ENCODE results near the gene PLEKHH1.
"Not testable (repeated sequence)": the region's sequence is repeated elsewhere in the genome, so short reads cannot be mapped to it uniquely, and the experiment has no call there.

Gene PLEKHH1

GRCh38 chr14:67577909-67578749 lies 45.0 kb downstream of the PLEKHH1 start:
- peaks cover 29% of the 10 kb centered on the region for H3K27me3 ChIP-seq (ENCODE audit: control insufficient read depth, insufficient read depth, low read length)
- no peak overlapping the region for H3K4me2 ChIP-seq (ENCODE audit: low read length)
- no peaks in the 10 kb centered on the region for H3K36me3 ChIP-seq (ENCODE audit: insufficient read depth, low read length)
- no peak overlapping the region for H3K9ac ChIP-seq (ENCODE audit: low read depth, low read length)
- H3K4me1 ChIP-seq (ENCODE audit: control insufficient read depth, insufficient read depth, low read length): no peaks in the 10 kb centered on the region
- no peak overlapping the region for H3K4me3 ChIP-seq (ENCODE audit: low read length)
- H3K9me3 ChIP-seq (replicated peaks; ENCODE audit: low read length): no peaks in the 10 kb centered on the region

- Histone ChIP-seq H3K4me1 (ENCODE audit: control insufficient read depth, insufficient read depth, low read length) (no peaks in the 10 kb centered on the region), H3K4me3 (ENCODE audit: low read length) (no peak overlapping the region), H3K36me3 (ENCODE audit: insufficient read depth, low read length) (no peaks in the 10 kb centered on the region), H3K9ac (ENCODE audit: low read depth, low read length) (no peak overlapping the region), H3K27me3 (ENCODE audit: control insufficient read depth, insufficient read depth, low read length) (peaks cover 23% of the 10 kb centered on the region), H3K9me3 (replicated peaks; ENCODE audit: low read length) (no peaks in the 10 kb centered on the region), H3K4me2 (ENCODE audit: low read length) (no peak overlapping the region)
Observed at GRCh38 chr14:67579040-67579439, 46.0 kb downstream of the PLEKHH1 start.

GRCh38 chr14:67579636-67580035 lies 46.5 kb downstream of the PLEKHH1 start:
- Histone ChIP-seq H3K4me2 (ENCODE audit: low read length) (no peak overlapping the region), H3K36me3 (ENCODE audit: insufficient read depth, low read length) (no peaks in the 10 kb centered on the region), H3K4me1 (ENCODE audit: control insufficient read depth, insufficient read depth, low read length) (no peaks in the 10 kb centered on the region), H3K9me3 (replicated peaks; ENCODE audit: low read length) (no peaks in the 10 kb centered on the region), H3K27me3 (ENCODE audit: control insufficient read depth, insufficient read depth, low read length) (peaks cover 23% of the 10 kb centered on the region), H3K9ac (ENCODE audit: low read depth, low read length) (no peak overlapping the region), H3K4me3 (ENCODE audit: low read length) (no peak overlapping the region)

GRCh38 chr14:67580336-67581171 lies 47.5 kb downstream of the PLEKHH1 start:
- Histone ChIP-seq H3K4me2 (ENCODE audit: low read length) (no peak overlapping the region), H3K4me3 (ENCODE audit: low read length) (no peak overlapping the region), H3K27me3 (ENCODE audit: control insufficient read depth, insufficient read depth, low read length) (peaks cover 23% of the 10 kb centered on the region), H3K4me1 (ENCODE audit: control insufficient read depth, insufficient read depth, low read length) (no peaks in the 10 kb centered on the region), H3K36me3 (ENCODE audit: insufficient read depth, low read length) (no peaks in the 10 kb centered on the region), H3K9ac (ENCODE audit: low read depth, low read length) (no peak overlapping the region), H3K9me3 (replicated peaks; ENCODE audit: low read length) (no peaks in the 10 kb centered on the region)

GRCh38 chr14:67581643-67582042 lies 48.6 kb downstream of the PLEKHH1 start:
- Histone ChIP-seq H3K4me3 (ENCODE audit: low read length) (no peak overlapping the region), H3K36me3 (ENCODE audit: insufficient read depth, low read length) (no peaks in the 10 kb centered on the region), H3K27me3 (ENCODE audit: control insufficient read depth, insufficient read depth, low read length) (peaks cover 17% of the 10 kb centered on the region), H3K4me1 (ENCODE audit: control insufficient read depth, insufficient read depth, low read length) (no peaks in the 10 kb centered on the region), H3K9me3 (replicated peaks; ENCODE audit: low read length) (no peaks in the 10 kb centered on the region), H3K4me2 (ENCODE audit: low read length) (no peak overlapping the region), H3K9ac (ENCODE audit: low read depth, low read length) (no peak overlapping the region)

- Histone ChIP-seq H3K36me3 (ENCODE audit: insufficient read depth, low read length) (no peaks in the 10 kb centered on the region), H3K4me1 (ENCODE audit: control insufficient read depth, insufficient read depth, low read length) (no peaks in the 10 kb centered on the region), H3K27me3 (ENCODE audit: control insufficient read depth, insufficient read depth, low read length) (peaks cover 17% of the 10 kb centered on the region), H3K4me2 (ENCODE audit: low read length) (no peak overlapping the region), H3K9me3 (replicated peaks; ENCODE audit: low read length) (no peaks in the 10 kb centered on the region), H3K4me3 (ENCODE audit: low read length) (no peak overlapping the region), H3K9ac (ENCODE audit: low read depth, low read length) (no peak overlapping the region)
Observed at GRCh38 chr14:67582061-67582460, 49.0 kb downstream of the PLEKHH1 start.

- no peaks in the 10 kb centered on the region for H3K4me1 ChIP-seq (ENCODE audit: control insufficient read depth, insufficient read depth, low read length)
- peaks cover 17% of the 10 kb centered on the region for H3K27me3 ChIP-seq (ENCODE audit: control insufficient read depth, insufficient read depth, low read length)
- no peak overlapping the region for H3K4me2 ChIP-seq (ENCODE audit: low read length)
- H3K9ac ChIP-seq (ENCODE audit: low read depth, low read length): no peak overlapping the region
- H3K9me3 ChIP-seq (replicated peaks; ENCODE audit: low read length): no peaks in the 10 kb centered on the region
- H3K4me3 ChIP-seq (ENCODE audit: low read length): no peak overlapping the region
- no peaks in the 10 kb centered on the region for H3K36me3 ChIP-seq (ENCODE audit: insufficient read depth, low read length)
Observed at GRCh38 chr14:67583711-67584644, 50.9 kb downstream of the PLEKHH1 start.

- no peaks in the 10 kb centered on the region for H3K9me3 ChIP-seq (replicated peaks; ENCODE audit: low read length)
- H3K4me2 ChIP-seq (ENCODE audit: low read length): no peak overlapping the region
- H3K36me3 ChIP-seq (ENCODE audit: insufficient read depth, low read length): peaks cover 4% of the 10 kb centered on the region
- peaks cover 8% of the 10 kb centered on the region for H3K27me3 ChIP-seq (ENCODE audit: control insufficient read depth, insufficient read depth, low read length)
- no peak overlapping the region for H3K4me3 ChIP-seq (ENCODE audit: low read length)
- H3K9ac ChIP-seq (ENCODE audit: low read depth, low read length): no peak overlapping the region
- no peaks in the 10 kb centered on the region for H3K4me1 ChIP-seq (ENCODE audit: control insufficient read depth, insufficient read depth, low read length)
Observed at GRCh38 chr14:67584978-67585377, 51.9 kb downstream of the PLEKHH1 start.

- H3K9ac ChIP-seq (ENCODE audit: low read depth, low read length): no peak overlapping the region
- H3K36me3 ChIP-seq (ENCODE audit: insufficient read depth, low read length): peaks cover 4% of the 10 kb centered on the region
- no peaks in the 10 kb centered on the region for H3K9me3 ChIP-seq (replicated peaks; ENCODE audit: low read length)
- H3K4me2 ChIP-seq (ENCODE audit: low read length): no peak overlapping the region
- H3K4me1 ChIP-seq (ENCODE audit: control insufficient read depth, insufficient read depth, low read length): no peaks in the 10 kb centered on the region
- H3K27me3 ChIP-seq (ENCODE audit: control insufficient read depth, insufficient read depth, low read length): peaks cover 2% of the 10 kb centered on the region
- H3K4me3 ChIP-seq (ENCODE audit: low read length): no peak overlapping the region
Observed at GRCh38 chr14:67586369-67586768, 53.3 kb downstream of the PLEKHH1 start.

GRCh38 chr14:67589204-67589770 lies 56.2 kb downstream of the PLEKHH1 start:
- Histone ChIP-seq H3K36me3 (ENCODE audit: insufficient read depth, low read length) (peaks cover 8% of the 10 kb centered on the region), H3K27me3 (ENCODE audit: control insufficient read depth, insufficient read depth, low read length) (no peaks in the 10 kb centered on the region), H3K9me3 (replicated peaks; ENCODE audit: low read length) (no peaks in the 10 kb centered on the region), H3K4me2 (ENCODE audit: low read length) (no peak overlapping the region), H3K4me1 (ENCODE audit: control insufficient read depth, insufficient read depth, low read length) (no peaks in the 10 kb centered on the region), H3K4me3 (ENCODE audit: low read length) (no peak overlapping the region), H3K9ac (ENCODE audit: low read depth, low read length) (no peak overlapping the region)

- not testable (repeated sequence) for H3K27me3 ChIP-seq (ENCODE audit: control insufficient read depth, insufficient read depth, low read length); H3K9me3 ChIP-seq (replicated peaks; ENCODE audit: low read length); H3K9ac ChIP-seq (ENCODE audit: low read depth, low read length); H3K4me2 ChIP-seq (ENCODE audit: low read length); H3K36me3 ChIP-seq (ENCODE audit: insufficient read depth, low read length); H3K4me1 ChIP-seq (ENCODE audit: control insufficient read depth, insufficient read depth, low read length); H3K4me3 ChIP-seq (ENCODE audit: low read length)
Observed at GRCh38 chr14:67593650-67594049, 60.6 kb downstream of the PLEKHH1 start.
